Epithelial cell of proximal tubule (primary cell): ENCODE results near the gene LRRK1. TPM values are rescaled to one million over a fixed set of nuclear protein-coding genes. Genes with fewer than 3 reads are reported as not detected.

Experiments
- DNase-seq: peaks from one replicate; pipeline ENCODE4 v3.0.0-alpha.2; 2011; ENCODE audit warnings: low read depth
- H3K4me3 ChIP-seq: 2 replicates; pipeline ENCODE4 v1.5.1; 2011; ENCODE audit warnings: low read depth, mild to moderate bottlenecking, low read length
- total RNA-seq: library from RNA; depleted of rRNA; stranded (reverse); fragments of >200 nt; gene quantifications from 2 replicates; pipeline ENCODE4 v1.2.3, GENCODE V29; 2015
- TF ChIP-seq, protein P1 (sequence below): conservative IDR thresholded peaks from 2 replicates; pipeline ENCODE4 v1.5.1; 2012; ENCODE audit warnings: low read depth, mild to moderate bottlenecking, low read length

Gene LRRK1
- total RNA-seq, 1 donor from 2014 or later = 8.1 TPM

DNA sequence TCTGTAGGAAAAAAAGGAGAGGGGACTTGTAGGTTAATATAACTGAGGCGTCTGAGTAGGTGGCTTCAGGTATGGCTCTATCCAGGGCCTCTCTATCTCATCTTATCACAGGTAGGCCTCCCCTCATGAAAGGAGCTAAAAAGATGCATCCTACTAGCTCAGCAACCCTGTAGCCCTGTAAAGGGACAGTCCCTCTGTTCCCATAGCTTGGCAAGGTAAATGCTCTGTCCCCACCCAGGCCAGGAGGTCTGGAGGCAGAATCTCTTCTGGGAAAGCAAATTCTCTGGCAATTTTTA lies 197.5 kb downstream of the LRRK1 start:
- DNase-seq = no peak
- TF ChIP-seq, protein P1, sequence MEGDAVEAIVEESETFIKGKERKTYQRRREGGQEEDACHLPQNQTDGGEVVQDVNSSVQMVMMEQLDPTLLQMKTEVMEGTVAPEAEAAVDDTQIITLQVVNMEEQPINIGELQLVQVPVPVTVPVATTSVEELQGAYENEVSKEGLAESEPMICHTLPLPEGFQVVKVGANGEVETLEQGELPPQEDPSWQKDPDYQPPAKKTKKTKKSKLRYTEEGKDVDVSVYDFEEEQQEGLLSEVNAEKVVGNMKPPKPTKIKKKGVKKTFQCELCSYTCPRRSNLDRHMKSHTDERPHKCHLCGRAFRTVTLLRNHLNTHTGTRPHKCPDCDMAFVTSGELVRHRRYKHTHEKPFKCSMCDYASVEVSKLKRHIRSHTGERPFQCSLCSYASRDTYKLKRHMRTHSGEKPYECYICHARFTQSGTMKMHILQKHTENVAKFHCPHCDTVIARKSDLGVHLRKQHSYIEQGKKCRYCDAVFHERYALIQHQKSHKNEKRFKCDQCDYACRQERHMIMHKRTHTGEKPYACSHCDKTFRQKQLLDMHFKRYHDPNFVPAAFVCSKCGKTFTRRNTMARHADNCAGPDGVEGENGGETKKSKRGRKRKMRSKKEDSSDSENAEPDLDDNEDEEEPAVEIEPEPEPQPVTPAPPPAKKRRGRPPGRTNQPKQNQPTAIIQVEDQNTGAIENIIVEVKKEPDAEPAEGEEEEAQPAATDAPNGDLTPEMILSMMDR = no peak
- H3K4me3 ChIP-seq = no peak overlapping the region

DNA sequence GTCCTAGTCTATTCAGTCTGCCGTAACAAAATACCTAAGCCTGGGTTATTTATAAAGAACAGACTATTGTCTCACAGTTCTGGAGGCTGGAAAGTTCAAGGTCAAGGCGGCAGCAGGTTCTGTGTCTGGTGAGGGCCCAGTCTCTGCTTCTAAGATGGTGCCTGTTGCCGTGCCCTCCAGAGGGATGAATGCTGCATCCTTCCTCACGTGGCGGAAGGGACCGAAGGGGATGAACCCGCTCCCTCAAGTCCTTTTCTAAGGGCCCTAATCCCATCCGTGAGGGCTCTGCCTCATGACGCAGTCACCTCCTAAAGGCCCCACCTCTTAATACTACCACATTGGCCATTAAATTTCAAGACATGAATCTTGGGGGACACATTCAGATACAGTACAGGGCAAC lies 199.0 kb downstream of the LRRK1 start:
- no peak for DNase-seq
- H3K4me3 ChIP-seq = no peak overlapping the region
- TF ChIP-seq, protein P1 = no peak

DNA sequence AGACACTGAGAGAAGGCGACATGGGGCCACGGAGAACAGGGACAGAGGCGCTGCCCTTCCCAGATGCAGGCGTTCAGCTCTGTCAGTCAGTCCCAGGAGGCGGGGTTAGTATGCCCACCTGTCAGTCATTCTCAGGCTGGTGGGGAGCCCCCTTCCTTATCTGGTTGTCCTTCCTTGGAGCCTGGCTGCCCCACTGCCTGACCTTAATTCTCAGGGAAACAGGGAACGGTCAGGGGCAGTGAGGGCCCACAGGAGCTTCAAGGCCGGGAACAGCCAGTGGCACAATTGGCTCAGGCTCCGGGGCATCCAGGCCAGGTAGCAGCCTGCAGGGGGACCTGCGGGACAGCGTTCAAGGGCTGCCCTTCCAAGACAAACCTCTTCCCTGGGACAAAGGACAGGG lies 199.5 kb downstream of the LRRK1 start:
- DNase-seq = no peak
- no peak overlapping the region for H3K4me3 ChIP-seq
- TF ChIP-seq, protein P1 = no peak

DNA sequence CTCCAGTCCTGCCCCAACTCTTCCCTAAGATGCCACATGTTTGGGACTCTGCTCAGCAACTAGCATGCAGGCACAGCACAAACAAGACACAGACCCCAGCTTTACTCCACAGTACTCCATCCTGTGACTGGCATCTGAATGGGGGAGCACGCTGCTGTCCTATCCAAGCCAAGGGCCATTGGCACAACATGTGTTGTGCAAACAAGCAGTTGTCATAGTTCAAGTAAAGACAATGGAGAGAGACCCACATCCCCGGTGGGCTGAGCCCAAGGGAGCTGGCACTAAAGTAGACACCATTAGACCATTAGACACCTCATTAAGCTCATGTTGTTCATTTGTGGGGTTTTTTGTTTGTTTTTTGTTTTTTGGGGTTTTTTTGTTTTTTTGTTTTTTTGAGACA lies 200.0 kb downstream of the LRRK1 start:
- H3K4me3 ChIP-seq = no peak overlapping the region
- TF ChIP-seq, protein P1 = no peak
- DNase-seq = no peak

Other genes starting within 250 kb of the LRRK1 start
- gene ALDH1A3, start 39.5 kb upstream of the LRRK1 start, total RNA-seq = 79.9 and 141 TPM in 2 replicates